Endothelial cell of umbilical vein (primary cell): Measurements from ENCODE around the gene LRCH1. TPM values are rescaled to one million over a fixed set of nuclear protein-coding genes. Genes with fewer than 3 reads are reported as not detected.

Experiments used
- BruUV-seq: library from RNA; stranded (reverse); fragments of 400-500 nt; replicated peaks from 2 replicates; lab custom pipeline; 2021; lab: Mats Ljungman, UMichigan
- CTCF ChIA-PET: fragments of 300-600, 350-600 bp; sonication (Branson Sonifier 250); formaldehyde crosslinking; loops from one replicate; lab custom pipeline; 2021; ENCODE audit warnings: antibody characterized with exemption, inconsistent platforms; lab: Charles Lee
- POLR2A ChIA-PET: fragments of 300-600, 350-600 bp; sonication (Branson Sonifier 250); formaldehyde crosslinking; loops from one replicate; lab custom pipeline; 2021; ENCODE audit warnings: antibody characterized with exemption, inconsistent platforms; lab: Charles Lee
- DNase-seq: peaks from one replicate; pipeline ENCODE4 v3.0.0-alpha.2; 2011; ENCODE audit warnings: low read depth, low spot score
- FAIRE-seq: peaks from 2 replicates; lab custom pipeline; 2011; peaks lifted over from hg19 to GRCh38; lab: Jason Lieb, UNC
- H2AFZ ChIP-seq: 2 replicates; pipeline ENCODE4 v1.6.0; 2012; ENCODE audit warnings: low read depth, low read length, control low read depth, inconsistent platforms
- H3K27ac ChIP-seq: 2 replicates; pipeline ENCODE4 v1.5.1; 2011; ENCODE audit warnings: low read depth, mild to moderate bottlenecking, control low read depth, low read length, moderate library complexity; ENCODE audit not compliant: insufficient read depth
- H3K27me3 ChIP-seq, 2 experiments: 2 replicates each; pipeline versions ENCODE4 v1.6.0 to v1.6.1; 2011; ENCODE audit warnings: low read length in 2 of 2, mixed read lengths in 1 of 2; ENCODE audit not compliant: control insufficient read depth in 2 of 2, insufficient read depth in 2 of 2
- H3K36me3 ChIP-seq, 2 experiments: 2 replicates in 1 of 2; 3 replicates in 1 of 2; pipeline ENCODE4 v1.5.1; 2011; ENCODE audit warnings: low read length in 2 of 2, mild to moderate bottlenecking in 1 of 2, moderate library complexity in 1 of 2; ENCODE audit not compliant: control insufficient read depth in 2 of 2, insufficient read depth in 2 of 2; ENCODE audit errors: extremely low read depth in 1 of 2
- H3K4me1 ChIP-seq: 3 replicates; pipeline ENCODE4 v1.5.1; 2011; ENCODE audit warnings: mild to moderate bottlenecking, low read length; ENCODE audit not compliant: control insufficient read depth, insufficient read depth; ENCODE audit errors: extremely low read depth
- H3K4me2 ChIP-seq: 2 replicates; pipeline ENCODE4 v1.6.1; 2011; ENCODE audit warnings: low read length, control low read depth, mixed read lengths; ENCODE audit not compliant: insufficient read depth
- H3K4me3 ChIP-seq, 3 experiments: fragments of 200-600 bp in 1 of 3; sonication (generic), shearing (Covaris generic) in 1 of 3; replicated peaks in 1 of 3; 2 replicates each; pipeline ENCODE4 v1.5.1; 2011 to 2016; ENCODE audit warnings: control low read depth in 3 of 3, low read length in 3 of 3, mild to moderate bottlenecking in 2 of 3, inconsistent platforms in 1 of 3, low read depth in 1 of 3, moderate library complexity in 1 of 3; ENCODE audit not compliant: insufficient read depth in 1 of 3
- H3K79me2 ChIP-seq: 2 replicates; pipeline ENCODE4 v1.6.0; 2012; ENCODE audit warnings: low read length, inconsistent platforms; ENCODE audit not compliant: control insufficient read depth, insufficient read depth
- H3K9ac ChIP-seq: replicated peaks from 2 replicates; pipeline ENCODE3; 2011; ENCODE audit warnings: low read length, control low read depth; ENCODE audit not compliant: insufficient read depth; ENCODE audit errors: extremely low read depth
- H3K9me1 ChIP-seq: replicated peaks from 3 replicates; pipeline ENCODE4 v1.6.0; 2011; ENCODE audit warnings: mild to moderate bottlenecking, low read length; ENCODE audit not compliant: control insufficient read depth, insufficient read depth; ENCODE audit errors: extremely low read depth
- H3K9me3 ChIP-seq: replicated peaks from 2 replicates; pipeline ENCODE4 v1.5.1; 2012; ENCODE audit warnings: low read length, inconsistent platforms; ENCODE audit not compliant: control insufficient read depth, insufficient read depth
- H4K20me1 ChIP-seq: replicated peaks from 2 replicates; pipeline ENCODE3; 2011; ENCODE audit warnings: mild to moderate bottlenecking, low read length; ENCODE audit not compliant: control insufficient read depth, insufficient read depth; ENCODE audit errors: extremely low read depth
- EZH2 ChIP-seq: IDR thresholded peaks from 2 replicates; pipeline ENCODE4 v1.6.1; 2012; ENCODE audit warnings: borderline replicate concordance, low read depth, mild to moderate bottlenecking, moderate library complexity, low read length, inconsistent platforms; ENCODE audit not compliant: severe bottlenecking
- FOS ChIP-seq: IDR thresholded peaks from 2 replicates; pipeline ENCODE4 v1.6.1; 2011; ENCODE audit warnings: mild to moderate bottlenecking, low read length, moderate library complexity, borderline replicate concordance; ENCODE audit not compliant: insufficient read depth
- GATA2 ChIP-seq: IDR thresholded peaks from 2 replicates; pipeline ENCODE4 v1.7.0; 2011; ENCODE audit warnings: low read depth, mild to moderate bottlenecking, moderate library complexity, mixed read lengths, low read length; ENCODE audit not compliant: insufficient read length, insufficient read depth
- JUN ChIP-seq: IDR thresholded peaks from 2 replicates; pipeline ENCODE4 v1.6.1; 2011; ENCODE audit warnings: borderline replicate concordance, low read depth; ENCODE audit not compliant: insufficient read length, insufficient read depth
- MYC ChIP-seq: IDR thresholded peaks from one replicate; pipeline ENCODE4 v1.6.1; 2011; ENCODE audit warnings: mild to moderate bottlenecking, low read depth, low read length
- POLR2A ChIP-seq: IDR thresholded peaks from 2 replicates; pipeline ENCODE4 v1.6.1; 2012; ENCODE audit warnings: low read depth, mild to moderate bottlenecking, control low read depth, low read length
- POLR2AphosphoS5 ChIP-seq: IDR thresholded peaks from 2 replicates; pipeline ENCODE4 v1.6.1; 2012; ENCODE audit warnings: low read depth, mild to moderate bottlenecking, control low read depth, low read length, moderate library complexity; ENCODE audit not compliant: insufficient read depth
- dilution Hi-C: fragments of 300-500 bp; cut with MboI; formaldehyde crosslinking; loops from one replicate; pipeline ENCODE4 v1.15.0; 2019; ENCODE audit warnings: low sequenced_read_pairs; ENCODE audit not compliant: extremely low pct_ligation_motif_present
- intact Hi-C: fragments of 100-400 bp; cut with micrococcal nuclease; formaldehyde crosslinking; loops from one replicate; pipeline ENCODE4 v1.10.0; 2022
- polyA plus RNA-seq, 4 experiments: library from polyadenylated mRNA; depleted of rRNA in 3 of 4; stranded (reverse) in 3 of 4; unstranded in 1 of 4; fragments of >200 nt; gene quantifications; 2 replicates each; pipeline versions ENCODE4 v1.2.1 to v1.2.3, GENCODE V29; 2011 to 2012; ENCODE audit warnings: missing spikeins in 1 of 4
- total RNA-seq: library from RNA; stranded (reverse); gene quantifications from 2 replicates; pipeline ENCODE4 v1.2.3, GENCODE V29; 2021
- TF ChIP-seq, protein P1 (sequence below): IDR thresholded peaks from 2 replicates; pipeline ENCODE4 v1.6.1; 2011; ENCODE audit not compliant: insufficient read depth, insufficient read length
- TF ChIP-seq, protein P2 (sequence below), 2 donors: IDR thresholded peaks; 1 replicate in 1 of 2; 2 replicates in 1 of 2; pipeline ENCODE4 v1.5.1; 2011; ENCODE audit warnings: low read length in 2 of 2, mild to moderate bottlenecking in 2 of 2, moderate library complexity in 2 of 2, control low read depth in 1 of 2, inconsistent platforms in 1 of 2, low read depth in 1 of 2; ENCODE audit not compliant: insufficient read depth in 1 of 2; ENCODE audit errors: extremely low read depth in 1 of 2

Gene LRCH1
- total and polyA plus RNA-seq, 2 donors (not counting 3 experiments of a cell fraction or from before 2014, with no cell fraction given): 5.4 to 16.5 TPM

DNA sequence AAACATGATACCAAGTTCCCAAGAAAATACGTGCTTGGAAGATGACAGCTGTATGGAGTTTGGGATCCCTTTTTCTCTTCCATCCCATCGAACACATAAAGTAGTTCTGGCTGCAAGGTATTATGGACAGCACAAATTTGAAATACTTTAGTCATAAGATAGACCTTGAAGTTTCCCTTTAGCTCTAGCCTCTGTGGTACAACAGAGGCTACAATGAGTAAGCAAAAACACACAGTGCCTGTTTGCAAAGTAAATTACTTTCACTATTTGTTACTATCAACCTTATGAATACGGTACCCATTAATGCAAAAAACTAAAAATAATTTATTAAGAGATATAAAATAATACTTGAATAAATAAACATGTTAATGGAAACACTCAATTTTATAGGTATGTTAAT lies 21.0 kb upstream of the LRCH1 start:
- no peaks in the 10 kb centered on the region for H3K9me1 ChIP-seq
- dilution Hi-C loops (no loop called here), intact Hi-C loops (no loop called here)
- no peak overlapping the region for H2AFZ ChIP-seq
- CTCF ChIA-PET: no interaction called here
- H3K4me3 ChIP-seq: no peak overlapping the region
- H3K4me2 ChIP-seq: no peak overlapping the region
- peaks cover 11 to 32% of the 10 kb centered on the region in 2 experiments for H3K27me3 ChIP-seq
- no peaks in the 10 kb centered on the region for H3K9me3 ChIP-seq
- no peaks in the 10 kb centered on the region for H3K79me2 ChIP-seq
- DNase-seq (no peak), FAIRE-seq (no peak)
- TF ChIP-seq MYC: no peak
- no peak for TF ChIP-seq JUN
- no peak for TF ChIP-seq POLR2A
- no peak for TF ChIP-seq GATA2
- TF ChIP-seq, protein P1, sequence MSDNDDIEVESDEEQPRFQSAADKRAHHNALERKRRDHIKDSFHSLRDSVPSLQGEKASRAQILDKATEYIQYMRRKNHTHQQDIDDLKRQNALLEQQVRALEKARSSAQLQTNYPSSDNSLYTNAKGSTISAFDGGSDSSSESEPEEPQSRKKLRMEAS: no peak
- TF ChIP-seq FOS: no peak
- TF ChIP-seq POLR2AphosphoS5: no peak
- no peak for TF ChIP-seq EZH2
- TF ChIP-seq, protein P2, sequence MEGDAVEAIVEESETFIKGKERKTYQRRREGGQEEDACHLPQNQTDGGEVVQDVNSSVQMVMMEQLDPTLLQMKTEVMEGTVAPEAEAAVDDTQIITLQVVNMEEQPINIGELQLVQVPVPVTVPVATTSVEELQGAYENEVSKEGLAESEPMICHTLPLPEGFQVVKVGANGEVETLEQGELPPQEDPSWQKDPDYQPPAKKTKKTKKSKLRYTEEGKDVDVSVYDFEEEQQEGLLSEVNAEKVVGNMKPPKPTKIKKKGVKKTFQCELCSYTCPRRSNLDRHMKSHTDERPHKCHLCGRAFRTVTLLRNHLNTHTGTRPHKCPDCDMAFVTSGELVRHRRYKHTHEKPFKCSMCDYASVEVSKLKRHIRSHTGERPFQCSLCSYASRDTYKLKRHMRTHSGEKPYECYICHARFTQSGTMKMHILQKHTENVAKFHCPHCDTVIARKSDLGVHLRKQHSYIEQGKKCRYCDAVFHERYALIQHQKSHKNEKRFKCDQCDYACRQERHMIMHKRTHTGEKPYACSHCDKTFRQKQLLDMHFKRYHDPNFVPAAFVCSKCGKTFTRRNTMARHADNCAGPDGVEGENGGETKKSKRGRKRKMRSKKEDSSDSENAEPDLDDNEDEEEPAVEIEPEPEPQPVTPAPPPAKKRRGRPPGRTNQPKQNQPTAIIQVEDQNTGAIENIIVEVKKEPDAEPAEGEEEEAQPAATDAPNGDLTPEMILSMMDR (IDR thresholded peaks at IDR 0.05; ENCODE audit: extremely low read depth in 1 of 2, insufficient read depth in 1 of 2, low read depth in 1 of 2, low read length in 2 of 2): no peak
- no peak overlapping the region for H3K27ac ChIP-seq
- BruUV-seq: no TSS peak
- POLR2A ChIA-PET: no interaction called here
- no peaks in the 10 kb centered on the region for H3K4me1 ChIP-seq
- H4K20me1 ChIP-seq: no peaks in the 10 kb centered on the region
- H3K36me3 ChIP-seq: no peaks in the 10 kb centered on the region
- H3K9ac ChIP-seq: no peak overlapping the region
